HUES6 (cell line): Measurements from ENCODE around the gene SHISAL1.
"Not testable (repeated sequence)": the region's sequence is repeated elsewhere in the genome, so short reads cannot be mapped to it uniquely, and the experiment has no call there.

Source experiments
- H3K27ac ChIP-seq: 2 replicates; pipeline ENCODE4 v1.7.0; 2013; ENCODE audit warnings: low read depth, mild to moderate bottlenecking, low read length, inconsistent platforms
- H3K27me3 ChIP-seq: 2 replicates; pipeline ENCODE4 v1.6.1; 2013; ENCODE audit warnings: low read length; ENCODE audit not compliant: control insufficient read depth, insufficient read depth
- H3K36me3 ChIP-seq: 2 replicates; pipeline ENCODE4 v1.6.1; 2013; ENCODE audit warnings: low read length; ENCODE audit not compliant: control insufficient read depth, insufficient read depth
- H3K4me1 ChIP-seq: 2 replicates; pipeline ENCODE4 v1.6.1; 2013; ENCODE audit warnings: low read length; ENCODE audit not compliant: control insufficient read depth, insufficient read depth
- H3K4me3 ChIP-seq: 2 replicates; pipeline ENCODE4 v1.5.1; 2013; ENCODE audit warnings: low read depth, low read length
- H3K9ac ChIP-seq: one replicate; pipeline ENCODE4 v1.6.1; 2013; ENCODE audit warnings: mild to moderate bottlenecking, low read length
- H3K9me3 ChIP-seq: 2 replicates; pipeline ENCODE4 v1.6.1; 2013; ENCODE audit warnings: low read depth, low read length; ENCODE audit not compliant: control insufficient read depth, insufficient read depth

Gene SHISAL1

DNA sequence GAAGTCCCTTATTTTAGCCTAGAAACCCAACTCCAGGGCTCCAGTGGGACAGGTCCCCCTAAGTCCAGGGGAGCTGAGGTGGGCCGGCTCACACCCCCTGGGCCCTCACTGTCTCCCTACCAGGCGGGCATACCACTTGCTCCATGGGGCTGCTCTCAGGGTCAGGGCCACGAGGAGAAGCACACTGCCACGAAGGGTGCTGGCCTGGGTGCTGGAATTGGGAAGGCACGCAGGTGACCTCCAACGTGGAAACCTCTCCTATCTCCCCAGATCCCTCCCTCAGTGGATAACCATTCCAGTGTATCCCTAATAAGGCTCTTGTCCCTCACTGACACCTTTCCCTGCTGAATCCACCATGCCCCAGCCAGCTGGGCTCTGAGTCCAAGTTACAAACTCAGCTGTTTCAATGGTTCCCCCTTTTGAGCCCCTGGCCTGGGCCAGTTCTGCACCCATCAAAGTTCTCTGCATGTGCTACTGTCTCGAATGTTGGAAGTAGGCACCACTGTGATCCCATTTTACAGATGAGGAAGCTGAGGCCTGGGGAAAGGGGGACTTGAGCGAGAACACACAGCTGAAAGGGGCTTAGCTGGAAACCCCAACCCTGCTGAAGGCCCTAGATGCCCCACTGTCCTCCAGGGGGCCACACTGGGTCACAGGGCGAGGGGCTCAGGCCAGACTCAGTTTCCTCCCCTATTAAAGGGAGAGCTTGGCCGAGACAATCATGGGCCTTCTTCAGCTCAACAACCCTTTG lies 1.5 kb downstream of the SHISAL1 start:
- no peaks in the 10 kb centered on the region for H3K36me3 ChIP-seq
- no peaks in the 10 kb centered on the region; the same call in 1 of the 2 replicates for H3K4me1 ChIP-seq
- no peak overlapping the region for H3K27ac ChIP-seq
- H3K4me3 ChIP-seq, result no peak overlapping the region
- H3K9me3 ChIP-seq, result no peaks in the 10 kb centered on the region
- no peaks in the 10 kb centered on the region for H3K27me3 ChIP-seq
- H3K9ac ChIP-seq, result no peak overlapping the region

DNA sequence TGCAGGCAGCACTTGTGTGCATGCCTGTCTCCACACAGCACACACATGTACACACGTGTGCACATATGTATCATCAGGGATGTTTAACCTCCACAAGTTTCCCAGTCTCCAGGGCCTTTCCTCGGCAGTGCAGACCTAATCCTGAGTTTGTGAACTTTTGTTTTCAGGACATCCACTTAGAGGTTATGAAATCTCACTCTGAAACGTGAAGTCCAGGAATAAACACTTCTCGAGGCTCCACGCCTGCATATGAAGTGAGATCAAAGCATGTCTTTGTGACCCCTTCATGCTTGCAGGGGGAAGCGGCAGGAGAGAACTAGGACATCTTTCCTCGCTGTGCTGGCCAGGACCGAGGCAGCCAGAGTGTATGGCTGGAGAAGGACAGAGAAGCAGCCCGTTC lies 3.1 kb downstream of the SHISAL1 start:
- Histone ChIP-seq H3K4me3 (no peak overlapping the region), H3K27me3 (no peaks in the 10 kb centered on the region), H3K9ac (no peak overlapping the region)

DNA sequence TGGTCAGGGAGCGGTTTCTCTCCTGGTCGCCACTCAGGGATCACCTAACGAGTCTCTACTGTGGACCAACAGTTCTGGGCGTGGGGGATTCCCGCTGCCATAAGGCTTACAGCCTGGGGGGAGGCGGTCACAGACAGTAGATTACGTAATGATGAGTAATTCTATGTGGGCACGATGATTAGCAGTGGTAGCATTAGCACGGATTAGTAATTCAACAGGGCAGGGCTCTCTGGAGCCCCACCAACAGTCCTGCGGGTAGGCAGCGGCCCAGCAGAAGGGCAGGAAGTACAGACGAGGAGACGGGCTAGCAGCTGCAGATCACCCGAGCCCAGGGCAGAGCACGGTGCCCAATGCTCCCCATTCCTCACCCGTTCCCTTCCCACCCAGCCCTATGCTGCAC lies 3.6 kb downstream of the SHISAL1 start:
- Histone ChIP-seq H3K4me1 (peaks cover 8% of the 10 kb centered on the region; the same call in 1 of the 2 replicates), H3K4me3 (no peak overlapping the region), H3K36me3 (no peaks in the 10 kb centered on the region), H3K27me3 (no peaks in the 10 kb centered on the region), H3K9me3 (no peaks in the 10 kb centered on the region), H3K27ac (no peak overlapping the region), H3K9ac (no peak overlapping the region)

More for the DNA sequence above, 3.1 kb downstream of the SHISAL1 start:
- no peaks in the 10 kb centered on the region for H3K9me3 ChIP-seq
- no peak overlapping the region for H3K27ac ChIP-seq
- no peaks in the 10 kb centered on the region for H3K36me3 ChIP-seq
- peaks cover 5% of the 10 kb centered on the region; the same call in 1 of the 2 replicates for H3K4me1 ChIP-seq

DNA sequence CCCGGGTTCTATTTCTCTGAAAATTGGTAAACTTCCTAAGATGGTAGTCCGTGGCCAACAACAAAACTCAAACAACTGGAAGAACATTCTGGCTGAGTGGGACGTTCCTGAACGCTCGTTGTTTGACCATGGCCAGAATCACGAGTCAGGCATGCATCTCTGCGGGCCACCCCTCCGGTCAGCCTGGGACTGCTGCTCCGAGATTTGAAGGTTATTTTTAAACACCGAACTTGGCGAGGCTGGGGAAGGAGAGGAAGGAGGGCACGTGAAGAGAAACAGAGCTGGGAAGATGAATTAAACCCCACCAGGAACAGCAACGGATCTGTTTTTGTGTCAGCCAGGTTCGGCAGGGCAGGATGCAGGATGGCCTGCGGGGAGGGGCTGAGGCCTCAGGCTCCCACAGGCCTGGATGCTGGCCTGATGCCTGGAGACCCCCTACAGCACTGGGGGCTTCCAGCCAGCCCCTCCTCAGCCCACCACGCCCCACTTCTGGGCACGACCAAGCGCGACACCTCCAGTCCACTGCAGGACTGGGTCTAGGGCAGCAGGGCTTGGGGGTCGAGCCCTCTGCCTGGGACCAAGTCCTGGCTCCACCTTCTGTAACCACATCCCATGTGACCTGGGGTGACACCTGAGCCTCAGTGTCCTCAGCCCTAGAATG lies 5.1 kb downstream of the SHISAL1 start:
- peaks cover 9% of the 10 kb centered on the region; the same call in 1 of the 2 replicates for H3K4me1 ChIP-seq
- no peaks in the 10 kb centered on the region for H3K9me3 ChIP-seq
- H3K9ac ChIP-seq, result no peak overlapping the region
- no peak overlapping the region for H3K27ac ChIP-seq
- no peaks in the 10 kb centered on the region for H3K36me3 ChIP-seq
- no peaks in the 10 kb centered on the region for H3K27me3 ChIP-seq
- H3K4me3 ChIP-seq, result no peak overlapping the region

DNA sequence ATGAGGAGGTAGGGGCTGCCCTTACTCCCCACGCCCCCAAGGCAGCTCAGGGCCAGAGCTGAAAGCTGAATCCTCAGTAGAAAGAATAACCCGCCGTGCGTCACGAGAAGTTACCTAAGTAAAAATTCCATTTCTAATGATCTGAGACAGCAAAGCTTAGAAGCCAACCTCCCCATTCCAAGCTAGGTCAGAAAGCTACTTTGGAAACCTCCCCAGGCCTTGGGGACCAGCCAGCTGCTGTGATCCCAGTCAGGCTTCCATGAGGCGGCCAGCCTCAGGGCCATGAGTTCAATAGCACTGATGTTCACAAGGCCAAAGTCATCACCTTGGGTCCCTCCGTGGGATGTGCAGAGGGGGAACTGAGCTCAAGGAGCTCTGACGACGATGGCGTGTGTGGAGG lies 6.9 kb downstream of the SHISAL1 start:
- Histone ChIP-seq H3K36me3 (no peaks in the 10 kb centered on the region), H3K4me3 (no peak overlapping the region), H3K4me1 (peaks cover 9% of the 10 kb centered on the region; the same call in 1 of the 2 replicates), H3K27me3 (no peaks in the 10 kb centered on the region), H3K9ac (no peak overlapping the region), H3K27ac (no peak overlapping the region), H3K9me3 (no peaks in the 10 kb centered on the region)

DNA sequence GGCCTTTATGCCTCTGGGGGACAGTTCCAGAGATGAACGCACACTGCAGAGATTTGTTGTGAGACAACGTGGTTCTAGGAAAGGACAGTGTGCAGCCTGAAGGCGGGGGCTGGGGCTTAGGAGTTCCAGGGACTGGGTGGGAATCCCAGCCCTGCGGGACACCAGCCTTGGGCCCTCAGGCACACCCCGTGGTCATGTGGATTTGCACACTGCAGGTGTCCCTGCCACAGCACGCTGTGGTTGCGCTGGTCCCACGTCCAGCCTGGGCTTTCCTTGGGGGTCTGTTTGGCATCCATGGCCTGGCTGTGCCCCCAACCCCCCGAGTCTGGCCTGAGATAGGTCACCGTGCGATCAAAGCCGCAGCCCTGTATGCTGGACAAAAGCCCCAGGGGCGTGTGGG lies 7.3 kb downstream of the SHISAL1 start:
- H3K27me3 ChIP-seq, result no peaks in the 10 kb centered on the region
- no peak overlapping the region for H3K9ac ChIP-seq
- peaks cover 9% of the 10 kb centered on the region; the same call in 1 of the 2 replicates for H3K4me1 ChIP-seq
- H3K4me3 ChIP-seq, result no peak overlapping the region
- no peaks in the 10 kb centered on the region for H3K9me3 ChIP-seq
- H3K27ac ChIP-seq, result no peak overlapping the region
- H3K36me3 ChIP-seq, result no peaks in the 10 kb centered on the region

DNA sequence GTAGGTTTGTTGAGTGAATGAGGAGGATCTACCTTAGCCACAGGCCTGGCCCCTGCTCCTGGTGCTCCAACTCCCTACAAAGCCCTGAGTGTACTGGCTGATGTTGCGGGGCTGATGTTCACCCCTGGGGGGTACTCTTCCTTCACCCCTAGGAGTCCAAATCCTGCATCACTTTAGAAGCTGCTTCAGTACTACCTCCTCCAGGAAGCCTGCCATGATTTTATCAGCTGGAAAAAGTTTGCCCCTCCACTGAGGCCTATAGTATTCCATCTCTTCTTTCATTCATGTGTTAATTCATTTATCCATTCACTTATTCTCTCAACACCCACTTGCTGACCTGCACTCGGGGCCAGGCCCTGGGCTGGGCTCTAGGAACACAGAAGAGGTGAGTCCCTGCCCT lies 7.8 kb downstream of the SHISAL1 start:
- Histone ChIP-seq H3K27me3 (peaks cover under 1% of the 10 kb centered on the region; the same call in 1 of the 2 replicates), H3K27ac (no peak overlapping the region), H3K4me1 (peaks cover 9% of the 10 kb centered on the region; the same call in 1 of the 2 replicates), H3K9ac (no peak overlapping the region), H3K4me3 (no peak overlapping the region), H3K36me3 (no peaks in the 10 kb centered on the region), H3K9me3 (no peaks in the 10 kb centered on the region)

DNA sequence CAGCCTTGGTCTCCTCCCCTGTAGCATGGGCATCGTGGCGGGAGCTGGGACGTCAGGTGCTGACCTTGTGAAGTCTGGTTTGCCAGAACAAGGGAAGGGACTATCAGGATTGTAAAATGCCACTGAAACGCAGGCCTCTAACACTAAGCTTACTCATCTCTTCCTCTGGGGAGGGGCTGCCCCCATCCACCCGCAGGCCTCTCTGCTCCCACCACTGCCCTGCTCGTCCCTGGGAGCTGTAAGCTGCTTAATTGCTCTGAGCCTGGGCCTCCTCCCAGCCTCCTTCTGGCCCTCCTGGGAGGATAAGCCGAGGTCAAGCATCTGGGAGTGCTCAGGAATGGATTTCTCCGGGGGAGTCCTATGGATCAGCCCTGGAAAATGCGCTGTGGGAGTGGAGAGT lies 8.4 kb downstream of the SHISAL1 start:
- no peak overlapping the region for H3K9ac ChIP-seq
- peaks cover 9% of the 10 kb centered on the region; the same call in 1 of the 2 replicates for H3K4me1 ChIP-seq
- H3K36me3 ChIP-seq, result no peaks in the 10 kb centered on the region
- H3K27me3 ChIP-seq, result peaks cover 3% of the 10 kb centered on the region; the same call in 1 of the 2 replicates
- H3K27ac ChIP-seq, result no peak overlapping the region
- no peak overlapping the region for H3K4me3 ChIP-seq
- no peaks in the 10 kb centered on the region for H3K9me3 ChIP-seq

DNA sequence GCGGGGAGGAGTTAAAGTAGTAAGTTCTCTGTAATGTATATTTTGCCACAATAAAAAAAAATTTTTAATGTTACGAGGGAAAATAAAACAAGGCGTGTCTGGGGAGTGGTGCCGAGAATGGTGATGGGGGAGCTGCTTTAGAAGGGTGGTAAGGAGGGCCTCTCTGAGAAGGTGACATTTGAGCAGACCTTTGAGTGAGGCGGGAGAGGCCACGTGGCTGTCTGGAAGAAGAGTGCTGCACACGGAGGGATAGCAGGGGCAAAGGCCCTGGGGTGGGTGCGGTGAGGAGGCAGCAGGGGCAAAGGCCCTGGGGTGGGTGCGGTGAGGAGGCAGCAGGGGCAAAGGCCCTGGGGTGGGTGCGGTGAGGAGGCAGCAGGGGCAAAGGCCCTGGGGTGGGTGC lies 10.4 kb downstream of the SHISAL1 start:
- H3K27me3 ChIP-seq, H3K9ac ChIP-seq, H3K36me3 ChIP-seq, H3K4me3 ChIP-seq, H3K27ac ChIP-seq, H3K9me3 ChIP-seq: not testable (repeated sequence)
- peaks cover 19% of the 10 kb centered on the region; the same call in 1 of the 2 replicates for H3K4me1 ChIP-seq

DNA sequence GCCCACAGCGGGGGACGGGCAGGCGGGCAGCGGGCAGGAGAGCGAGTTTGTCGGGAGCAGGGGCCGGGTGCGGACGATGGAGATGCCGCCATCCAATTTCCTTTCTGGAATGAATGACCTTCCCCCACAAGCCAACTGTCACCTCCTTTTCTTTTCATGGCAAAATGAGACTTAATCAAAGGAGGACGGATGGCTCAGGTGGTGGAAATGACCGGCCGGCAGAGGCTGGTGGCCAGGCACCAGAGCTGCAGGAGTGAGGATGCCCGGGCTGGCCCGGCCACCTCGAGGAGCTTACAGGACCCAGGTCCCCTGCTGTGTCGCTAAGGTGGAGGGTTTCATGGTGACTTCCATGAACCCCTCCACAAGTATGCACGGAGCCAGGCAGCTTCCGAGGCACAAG lies 11.7 kb downstream of the SHISAL1 start:
- no peaks in the 10 kb centered on the region for H3K9me3 ChIP-seq
- H3K4me3 ChIP-seq, result no peak overlapping the region
- H3K27me3 ChIP-seq, result peaks cover 3% of the 10 kb centered on the region; the same call in 1 of the 2 replicates
- peaks cover 19% of the 10 kb centered on the region; the same call in 1 of the 2 replicates for H3K4me1 ChIP-seq
- no peaks in the 10 kb centered on the region for H3K36me3 ChIP-seq
- no peak overlapping the region for H3K9ac ChIP-seq
- H3K27ac ChIP-seq, result no peak overlapping the region

DNA sequence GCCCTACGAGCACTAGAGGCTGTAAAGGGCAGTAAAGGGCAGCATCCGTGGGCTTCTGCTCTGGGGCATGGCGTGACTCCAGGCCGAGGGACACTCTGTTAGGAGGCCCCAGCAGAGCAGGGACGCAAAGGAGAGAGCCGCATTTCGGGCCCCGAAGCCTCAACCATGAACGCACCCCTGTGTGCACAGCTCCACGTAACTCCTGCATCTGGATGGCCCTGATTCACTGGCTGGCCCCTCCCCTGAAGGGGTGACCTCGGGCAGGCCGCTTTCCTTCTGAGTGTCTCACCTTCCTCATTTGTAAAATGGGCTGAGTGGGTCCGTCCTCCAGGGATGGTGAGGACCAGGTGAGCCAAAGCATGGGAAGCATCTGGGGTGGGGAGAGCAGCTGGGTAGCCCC lies 13.6 kb downstream of the SHISAL1 start:
- H3K36me3 ChIP-seq, result no peaks in the 10 kb centered on the region
- H3K27me3 ChIP-seq, result peaks cover 3% of the 10 kb centered on the region; the same call in 1 of the 2 replicates
- peaks cover 12% of the 10 kb centered on the region; the same call in 1 of the 2 replicates for H3K4me1 ChIP-seq
- H3K4me3 ChIP-seq, result no peak overlapping the region
- H3K27ac ChIP-seq, result no peak overlapping the region; the same call in 1 of the 2 replicates
- H3K9ac ChIP-seq, result no peak overlapping the region
- H3K9me3 ChIP-seq, result peaks cover 8% of the 10 kb centered on the region
